Measurements from ENCODE around the gene TOMM40. TPM values are rescaled to one million over a fixed set of nuclear protein-coding genes. Genes with fewer than 3 reads are reported as not detected.

The TOMM40 gene
- total and polyA plus RNA-seq, 2 of the 13 experiments (the other 11 are each of a cell fraction or from before 2014, with no cell fraction given): 72.0 to 110 TPM

GRCh38 chr19:44903602-44904425, 12.8 kb downstream of the TOMM40 start (continued):
- peak; percentile 67; the same call in 1 of the 2 replicates for TF ChIP-seq ZNF580 (CRISPR knock-in tag; IDR thresholded peaks at IDR 0.05; ENCODE audit: borderline replicate concordance, low read depth)
- no peak for TF ChIP-seq ATM (IDR thresholded peaks at IDR 0.05; ENCODE audit: borderline replicate concordance)
- peak; percentile 85; the same call in 1 of the 2 replicates for TF ChIP-seq ZNF614 (CRISPR knock-in tag; IDR thresholded peaks at IDR 0.05; ENCODE audit: borderline replicate concordance)
- TF ChIP-seq ZNF224 (CRISPR knock-in tag; IDR thresholded peaks at IDR 0.05): peak; percentile 91
- TF ChIP-seq ZNF768 (CRISPR knock-in tag; IDR thresholded peaks at IDR 0.05): peak; percentile 54
- TF ChIP-seq TAF1 (CRISPR knock-in tag; IDR thresholded peaks at IDR 0.05): no peak
- TF ChIP-seq ZNF430 (CRISPR knock-in tag; IDR thresholded peaks at IDR 0.05): peak; percentile 79; the same call in 1 of the 2 replicates
- peak; percentile 72 for TF ChIP-seq HDAC2 (CRISPR knock-in tag; IDR thresholded peaks at IDR 0.05)
- TF ChIP-seq NONO (IDR thresholded peaks at IDR 0.05): no peak
- peak; percentile 93 for TF ChIP-seq NONO (CRISPR knock-in tag; conservative IDR thresholded peaks at IDR 0.05)
- no peak for TF ChIP-seq NBN (conservative IDR thresholded peaks at IDR 0.05)
- peak; percentile 20 for TF ChIP-seq TFDP2 (CRISPR knock-in tag; IDR thresholded peaks at IDR 0.05)
- TF ChIP-seq, protein P1, sequence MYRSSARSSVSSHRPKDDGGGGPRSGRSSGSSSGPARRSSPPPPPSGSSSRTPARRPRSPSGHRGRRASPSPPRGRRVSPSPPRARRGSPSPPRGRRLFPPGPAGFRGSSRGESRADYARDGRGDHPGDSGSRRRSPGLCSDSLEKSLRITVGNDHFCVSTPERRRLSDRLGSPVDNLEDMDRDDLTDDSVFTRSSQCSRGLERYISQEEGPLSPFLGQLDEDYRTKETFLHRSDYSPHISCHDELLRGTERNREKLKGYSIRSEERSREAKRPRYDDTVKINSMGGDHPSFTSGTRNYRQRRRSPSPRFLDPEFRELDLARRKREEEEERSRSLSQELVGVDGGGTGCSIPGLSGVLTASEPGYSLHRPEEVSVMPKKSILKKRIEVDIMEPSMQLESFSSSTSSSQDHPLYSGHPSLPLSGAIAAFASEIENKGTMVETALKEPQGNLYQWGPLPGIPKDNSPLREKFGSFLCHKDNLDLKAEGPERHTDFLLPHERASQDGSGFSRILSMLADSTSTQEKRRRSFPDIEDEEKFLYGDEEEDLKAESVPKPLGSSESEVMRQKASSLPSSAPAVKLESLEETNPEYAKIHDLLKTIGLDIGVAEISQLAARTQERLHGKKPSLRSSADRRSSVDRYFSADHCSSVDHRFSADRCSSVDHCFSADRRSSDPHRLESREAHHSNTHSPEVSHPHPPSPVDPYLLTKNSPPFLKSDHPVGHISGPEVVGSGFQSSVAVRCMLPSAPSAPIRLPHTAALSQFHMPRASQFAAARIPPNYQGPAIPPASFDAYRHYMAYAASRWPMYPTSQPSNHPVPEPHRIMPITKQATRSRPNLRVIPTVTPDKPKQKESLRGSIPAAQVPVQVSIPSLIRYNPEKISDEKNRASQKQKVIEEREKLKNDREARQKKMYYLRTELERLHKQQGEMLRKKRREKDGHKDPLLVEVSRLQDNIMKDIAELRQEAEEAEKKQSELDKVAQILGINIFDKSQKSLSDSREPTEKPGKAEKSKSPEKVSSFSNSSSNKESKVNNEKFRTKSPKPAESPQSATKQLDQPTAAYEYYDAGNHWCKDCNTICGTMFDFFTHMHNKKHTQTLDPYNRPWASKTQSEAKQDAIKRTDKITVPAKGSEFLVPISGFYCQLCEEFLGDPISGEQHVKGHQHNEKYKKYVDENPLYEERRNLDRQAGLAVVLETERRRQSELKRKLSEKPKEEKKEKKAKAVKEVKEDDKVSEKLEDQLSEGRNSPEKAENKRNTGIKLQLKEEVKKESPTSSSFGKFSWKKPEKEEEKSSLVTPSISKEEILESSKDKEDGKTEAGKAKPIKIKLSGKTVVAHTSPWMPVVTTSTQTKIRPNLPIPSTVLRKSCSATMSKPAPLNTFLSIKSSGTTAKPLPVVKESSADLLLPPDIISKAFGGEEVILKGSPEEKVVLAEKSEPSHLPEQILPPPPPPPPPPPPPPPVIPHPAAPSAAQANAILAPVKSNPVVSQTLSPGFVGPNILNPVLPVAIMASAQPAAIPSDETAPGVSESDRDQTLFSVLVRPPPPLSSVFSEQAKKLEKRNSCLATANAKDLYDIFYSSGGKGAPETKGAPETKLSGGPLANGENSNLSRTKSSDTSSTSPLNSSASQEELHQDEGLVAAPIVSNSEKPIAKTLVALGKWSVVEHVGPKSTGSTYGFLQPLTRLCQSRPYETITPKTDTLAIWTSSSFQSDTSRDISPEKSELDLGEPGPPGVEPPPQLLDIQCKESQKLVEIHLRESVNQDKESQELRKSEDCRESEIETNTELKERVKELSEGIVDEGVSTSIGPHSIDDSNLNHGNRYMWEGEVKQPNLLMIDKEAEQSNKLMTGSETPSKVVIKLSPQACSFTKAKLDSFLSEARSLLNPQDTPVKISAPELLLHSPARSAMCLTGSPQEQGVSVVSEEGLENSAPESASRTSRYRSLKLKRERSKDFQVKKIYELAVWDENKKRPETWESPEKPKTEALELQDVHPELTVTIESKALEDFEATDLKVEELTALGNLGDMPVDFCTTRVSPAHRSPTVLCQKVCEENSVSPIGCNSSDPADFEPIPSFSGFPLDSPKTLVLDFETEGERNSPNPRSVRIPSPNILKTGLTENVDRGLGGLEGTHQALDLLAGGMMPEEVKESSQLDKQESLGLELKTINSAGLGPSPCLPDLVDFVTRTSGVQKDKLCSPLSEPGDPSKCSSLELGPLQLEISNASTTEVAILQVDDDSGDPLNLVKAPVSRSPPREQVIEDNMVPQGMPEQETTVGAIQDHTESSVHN (CRISPR knock-in tag; IDR thresholded peaks at IDR 0.05): no peak; the same call in 1 of the 2 replicates
- TF ChIP-seq PHF21A (CRISPR knock-in tag; IDR thresholded peaks at IDR 0.05): peak; percentile 62; the same call in 1 of the 2 replicates
- TF ChIP-seq ARNT2 (CRISPR knock-in tag; IDR thresholded peaks at IDR 0.05; ENCODE audit: low read depth): peak; percentile 62
- peak; percentile 86; the same call in 1 of the 2 replicates for TF ChIP-seq ZNF567 (CRISPR knock-in tag; IDR thresholded peaks at IDR 0.05; ENCODE audit: borderline replicate concordance)
- TF ChIP-seq ZNF746 (CRISPR knock-in tag; IDR thresholded peaks at IDR 0.05): peak; percentile 87; the same call in 1 of the 2 replicates
- no peak for TF ChIP-seq HOXA7 (CRISPR knock-in tag; IDR thresholded peaks at IDR 0.05)
- peak; percentile 69; the same call in 1 of the 2 replicates for TF ChIP-seq ZNF451 (CRISPR knock-in tag; IDR thresholded peaks at IDR 0.05)
- 0 out of 2 replicates have a peak, but pooled peaks have one; percentile 30 for TF ChIP-seq KDM5A (IDR thresholded peaks at IDR 0.05; ENCODE audit: borderline replicate concordance, low read length)
- no peak for TF ChIP-seq SATB2 (CRISPR knock-in tag; IDR thresholded peaks at IDR 0.05)

Measured in HepG2 (cell line).